ENCODE results near the gene NDST1.

Gene NDST1

GRCh38 chr5:150571836-150572235, 63.9 kb downstream of the NDST1 start:
- Histone ChIP-seq H3K27me3 (ENCODE audit: insufficient read depth, poor library complexity, severe bottlenecking) (no peaks in the 10 kb centered on the region), H3K4me3 (replicated peaks; ENCODE audit: insufficient read depth, low read length) (no peak overlapping the region), H3K27ac (replicated peaks) (no peak overlapping the region)
- TF ChIP-seq SPI1 (IDR thresholded peaks at IDR 0.05; ENCODE audit: borderline replicate concordance, low read depth) = no peak
- no peak for TF ChIP-seq CTCF (IDR thresholded peaks at IDR 0.05; ENCODE audit: insufficient read depth, low read length)
- no peak for TF ChIP-seq POLR2AphosphoS5 (IDR thresholded peaks at IDR 0.05; ENCODE audit: low read depth)
- TF ChIP-seq REST (IDR thresholded peaks at IDR 0.05; ENCODE audit: insufficient replicate concordance, low read depth) = no peak
- no peak for TF ChIP-seq GABPA (IDR thresholded peaks at IDR 0.05; ENCODE audit: low read depth)
- no peak for DNase-seq (ENCODE audit: low read depth in 1 of 2, low spot score in 1 of 2)

GRCh38 chr5:150573216-150573615, 65.3 kb downstream of the NDST1 start:
- TF ChIP-seq GABPA (IDR thresholded peaks at IDR 0.05; ENCODE audit: low read depth) (no peak), REST (IDR thresholded peaks at IDR 0.05; ENCODE audit: insufficient replicate concordance, low read depth) (no peak), CTCF (IDR thresholded peaks at IDR 0.05; ENCODE audit: insufficient read depth, low read length) (no peak), SPI1 (IDR thresholded peaks at IDR 0.05; ENCODE audit: borderline replicate concordance, low read depth) (no peak), POLR2AphosphoS5 (IDR thresholded peaks at IDR 0.05; ENCODE audit: low read depth) (no peak)
- no peak for DNase-seq (ENCODE audit: low read depth in 1 of 2, low spot score in 1 of 2)
- no peak overlapping the region for H3K27ac ChIP-seq (replicated peaks)
- no peak overlapping the region for H3K4me3 ChIP-seq (replicated peaks; ENCODE audit: insufficient read depth, low read length)
- H3K27me3 ChIP-seq (ENCODE audit: insufficient read depth, poor library complexity, severe bottlenecking) = no peaks in the 10 kb centered on the region

- Histone ChIP-seq H3K4me3 (replicated peaks; ENCODE audit: insufficient read depth, low read length) (no peak overlapping the region), H3K27ac (replicated peaks) (no peak overlapping the region), H3K27me3 (ENCODE audit: insufficient read depth, poor library complexity, severe bottlenecking) (no peaks in the 10 kb centered on the region)
- no peak for DNase-seq (ENCODE audit: low read depth in 1 of 2, low spot score in 1 of 2)
- TF ChIP-seq SPI1 (IDR thresholded peaks at IDR 0.05; ENCODE audit: borderline replicate concordance, low read depth) = no peak
- TF ChIP-seq GABPA (IDR thresholded peaks at IDR 0.05; ENCODE audit: low read depth) = no peak
- TF ChIP-seq POLR2AphosphoS5 (IDR thresholded peaks at IDR 0.05; ENCODE audit: low read depth) = no peak
- TF ChIP-seq CTCF (IDR thresholded peaks at IDR 0.05; ENCODE audit: insufficient read depth, low read length) = no peak
- no peak for TF ChIP-seq REST (IDR thresholded peaks at IDR 0.05; ENCODE audit: insufficient replicate concordance, low read depth)
Measured at GRCh38 chr5:150573867-150574817, 66.2 kb downstream of the NDST1 start.

Data from HL-60 (cell line).